Astrocyte (in vitro differentiated cells and primary cell): ENCODE data around the gene MUC13. TPM values are rescaled to one million over a fixed set of nuclear protein-coding genes. Genes with fewer than 3 reads are reported as not detected.

Experiments
- DNase-seq: peaks from one replicate; pipeline ENCODE4 v3.0.0-alpha.2; 2010; ENCODE audit warnings: low read depth
- FAIRE-seq: peaks from 2 replicates; lab custom pipeline; 2011; peaks lifted over from hg19 to GRCh38; lab: Jason Lieb, UNC
- H2AFZ ChIP-seq: 2 replicates; pipeline ENCODE4 v1.6.0; 2012; ENCODE audit warnings: low read depth, low read length, inconsistent platforms
- H3K27ac ChIP-seq: 2 replicates; pipeline ENCODE4 v1.5.1; 2011; ENCODE audit warnings: low read depth, low read length, inconsistent platforms
- H3K27me3 ChIP-seq: 2 replicates; pipeline ENCODE4 v1.6.0; 2011; ENCODE audit warnings: low read length, inconsistent platforms; ENCODE audit not compliant: insufficient read depth
- H3K36me3 ChIP-seq: 2 replicates; pipeline ENCODE4 v1.5.1; 2011; ENCODE audit warnings: low read length, inconsistent platforms; ENCODE audit not compliant: insufficient read depth
- H3K4me1 ChIP-seq: 2 replicates; pipeline ENCODE4 v1.5.1; 2011; ENCODE audit warnings: low read length, inconsistent platforms; ENCODE audit not compliant: insufficient read depth
- H3K4me2 ChIP-seq: 2 replicates; pipeline ENCODE4 v1.6.0; 2012; ENCODE audit warnings: low read length, inconsistent platforms
- H3K4me3 ChIP-seq: 2 replicates; pipeline ENCODE4 v1.5.1; 2011; ENCODE audit warnings: low read depth, mild to moderate bottlenecking, low read length, inconsistent platforms; ENCODE audit not compliant: insufficient read depth
- H3K79me2 ChIP-seq: 2 replicates; pipeline ENCODE4 v1.6.0; 2012; ENCODE audit warnings: mild to moderate bottlenecking, low read length, inconsistent platforms; ENCODE audit not compliant: insufficient read depth
- H3K9ac ChIP-seq: 2 replicates; pipeline ENCODE4 v1.6.0; 2012; ENCODE audit warnings: mild to moderate bottlenecking, low read length, inconsistent platforms
- H3K9me3 ChIP-seq: 2 replicates; pipeline ENCODE4 v1.5.1; 2012; ENCODE audit warnings: low read depth, mild to moderate bottlenecking, low read length, inconsistent platforms; ENCODE audit not compliant: insufficient read depth
- H4K20me1 ChIP-seq: 2 replicates; pipeline ENCODE4 v1.6.0; 2012; ENCODE audit warnings: low read length, inconsistent platforms; ENCODE audit not compliant: insufficient read depth
- H3K27ac Mint-ChIP-seq: one replicate; pipeline ENCODE4 v1.8.0; 2021; ENCODE audit warnings: mild to moderate bottlenecking, mixed read lengths; ENCODE audit not compliant: unreplicated experiment
- H3K27me3 Mint-ChIP-seq: one replicate; pipeline ENCODE4 v1.8.0; 2021; ENCODE audit warnings: low read depth, mixed read lengths; ENCODE audit not compliant: unreplicated experiment
- H3K36me3 Mint-ChIP-seq: one replicate; pipeline ENCODE4 v1.8.0; 2021; ENCODE audit warnings: low read depth, mixed read lengths; ENCODE audit not compliant: unreplicated experiment
- H3K4me1 Mint-ChIP-seq: one replicate; pipeline ENCODE4 v1.8.0; 2021; ENCODE audit warnings: low read depth, mixed read lengths; ENCODE audit not compliant: unreplicated experiment
- H3K4me3 Mint-ChIP-seq: one replicate; pipeline ENCODE4 v1.8.0; 2021; ENCODE audit warnings: mild to moderate bottlenecking, moderate library complexity, mixed read lengths; ENCODE audit not compliant: unreplicated experiment
- H3K9me3 Mint-ChIP-seq: one replicate; pipeline ENCODE4 v1.8.0; 2021; ENCODE audit warnings: mild to moderate bottlenecking, mixed read lengths; ENCODE audit not compliant: unreplicated experiment
- EZH2 ChIP-seq: IDR thresholded peaks from 2 replicates; pipeline ENCODE4 v1.6.1; 2012; ENCODE audit warnings: mild to moderate bottlenecking, low read length, inconsistent platforms; ENCODE audit not compliant: insufficient read depth
- total RNA-seq: library from RNA; stranded (reverse); gene quantifications from 2 replicates; pipeline ENCODE4 v1.2.1, GENCODE V29; 2021
- TF ChIP-seq, protein P1 (sequence below): IDR thresholded peaks from 2 replicates; pipeline ENCODE4 v1.5.1; 2011; ENCODE audit warnings: low read depth, mild to moderate bottlenecking, inconsistent platforms, low read length, moderate library complexity; ENCODE audit not compliant: insufficient read depth

Gene MUC13
- total RNA-seq, 1 donor from 2014 or later: not detected

- no peaks in the 10 kb centered on the region for H4K20me1 ChIP-seq
- no peak overlapping the region for H3K4me3 ChIP-seq
- no peak for TF ChIP-seq EZH2
- TF ChIP-seq, protein P1, sequence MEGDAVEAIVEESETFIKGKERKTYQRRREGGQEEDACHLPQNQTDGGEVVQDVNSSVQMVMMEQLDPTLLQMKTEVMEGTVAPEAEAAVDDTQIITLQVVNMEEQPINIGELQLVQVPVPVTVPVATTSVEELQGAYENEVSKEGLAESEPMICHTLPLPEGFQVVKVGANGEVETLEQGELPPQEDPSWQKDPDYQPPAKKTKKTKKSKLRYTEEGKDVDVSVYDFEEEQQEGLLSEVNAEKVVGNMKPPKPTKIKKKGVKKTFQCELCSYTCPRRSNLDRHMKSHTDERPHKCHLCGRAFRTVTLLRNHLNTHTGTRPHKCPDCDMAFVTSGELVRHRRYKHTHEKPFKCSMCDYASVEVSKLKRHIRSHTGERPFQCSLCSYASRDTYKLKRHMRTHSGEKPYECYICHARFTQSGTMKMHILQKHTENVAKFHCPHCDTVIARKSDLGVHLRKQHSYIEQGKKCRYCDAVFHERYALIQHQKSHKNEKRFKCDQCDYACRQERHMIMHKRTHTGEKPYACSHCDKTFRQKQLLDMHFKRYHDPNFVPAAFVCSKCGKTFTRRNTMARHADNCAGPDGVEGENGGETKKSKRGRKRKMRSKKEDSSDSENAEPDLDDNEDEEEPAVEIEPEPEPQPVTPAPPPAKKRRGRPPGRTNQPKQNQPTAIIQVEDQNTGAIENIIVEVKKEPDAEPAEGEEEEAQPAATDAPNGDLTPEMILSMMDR: no peak
- H3K4me2 ChIP-seq: no peak overlapping the region
- H3K36me3 ChIP-seq: no peaks in the 10 kb centered on the region
- FAIRE-seq: no peak
- H3K79me2 ChIP-seq: no peaks in the 10 kb centered on the region
- H3K27me3 Mint-ChIP-seq: peaks cover 16% of the 10 kb centered on the region
- H3K4me1 ChIP-seq: no peaks in the 10 kb centered on the region
- no peak for DNase-seq
- H3K27me3 ChIP-seq: no peaks in the 10 kb centered on the region
- no peak overlapping the region for H3K9ac ChIP-seq
- no peak overlapping the region for H3K27ac ChIP-seq
- H3K9me3 Mint-ChIP-seq: no peaks in the 10 kb centered on the region
- H3K27ac Mint-ChIP-seq: no peak overlapping the region
- peaks cover 1% of the 10 kb centered on the region for H3K36me3 Mint-ChIP-seq
- no peaks in the 10 kb centered on the region for H3K9me3 ChIP-seq
- H3K4me1 Mint-ChIP-seq: peaks cover 10% of the 10 kb centered on the region
- H2AFZ ChIP-seq: no peak overlapping the region
- H3K4me3 Mint-ChIP-seq: no peak overlapping the region
These were observed 13.8 kb downstream of the MUC13 start for GRCh38 chr3:124920718-124921117.

DNA sequence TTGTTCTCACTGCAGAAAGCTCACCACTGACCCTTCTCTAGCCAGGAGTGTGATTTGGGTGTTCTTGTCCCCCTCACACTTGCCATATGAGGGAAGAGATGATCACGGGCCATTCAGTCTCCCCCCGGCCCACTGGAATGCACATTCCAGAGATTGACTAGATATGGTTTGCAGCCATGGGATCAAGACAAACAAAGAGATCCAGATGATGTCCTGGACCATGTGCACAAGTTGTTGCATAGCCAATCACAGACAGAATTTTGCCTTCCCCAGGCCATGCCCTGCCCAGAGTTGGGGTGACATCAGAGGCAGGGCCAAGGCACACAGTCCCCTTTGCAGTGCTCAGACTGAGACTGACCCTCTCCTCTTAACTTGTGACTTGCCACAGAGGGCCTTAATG is 14.8 kb downstream of the MUC13 start:
- Mint-ChIP-seq H3K27me3 (peaks cover 13% of the 10 kb centered on the region), H3K4me3 (no peak overlapping the region), H3K36me3 (no peaks in the 10 kb centered on the region), H3K27ac (no peak overlapping the region), H3K4me1 (peaks cover 10% of the 10 kb centered on the region), H3K9me3 (no peaks in the 10 kb centered on the region)
- Histone ChIP-seq H3K4me2 (no peak overlapping the region), H2AFZ (no peak overlapping the region), H3K4me1 (no peaks in the 10 kb centered on the region), H3K27ac (no peak overlapping the region), H4K20me1 (no peaks in the 10 kb centered on the region), H3K9ac (no peak overlapping the region), H3K9me3 (no peaks in the 10 kb centered on the region), H3K4me3 (no peak overlapping the region), H3K79me2 (no peaks in the 10 kb centered on the region), H3K27me3 (no peaks in the 10 kb centered on the region), H3K36me3 (no peaks in the 10 kb centered on the region)
- FAIRE-seq (no peak), DNase-seq (peak; percentile 19)
- TF ChIP-seq, protein P1: no peak
- TF ChIP-seq EZH2: no peak

- Histone ChIP-seq H3K4me1 (no peaks in the 10 kb centered on the region), H2AFZ (no peak overlapping the region), H3K4me2 (no peak overlapping the region), H3K27me3 (no peaks in the 10 kb centered on the region), H3K27ac (no peak overlapping the region), H3K36me3 (no peaks in the 10 kb centered on the region), H3K9me3 (no peaks in the 10 kb centered on the region), H3K4me3 (no peak overlapping the region), H3K9ac (no peak overlapping the region), H4K20me1 (no peaks in the 10 kb centered on the region), H3K79me2 (no peaks in the 10 kb centered on the region)
- H3K9me3 Mint-ChIP-seq: no peaks in the 10 kb centered on the region
- no peaks in the 10 kb centered on the region for H3K36me3 Mint-ChIP-seq
- H3K27ac Mint-ChIP-seq: no peak overlapping the region
- H3K4me1 Mint-ChIP-seq: peaks cover 10% of the 10 kb centered on the region
- no peak overlapping the region for H3K4me3 Mint-ChIP-seq
- TF ChIP-seq, protein P1: no peak
- no peak for TF ChIP-seq EZH2
- FAIRE-seq (no peak), DNase-seq (no peak)
- H3K27me3 Mint-ChIP-seq: peaks cover 9% of the 10 kb centered on the region
These were observed 16.0 kb downstream of the MUC13 start for GRCh38 chr3:124918524-124918923.
